ENCODE data around the gene DBP.

- TF ChIP-seq CTCF (conservative IDR thresholded peaks at IDR 0.05; ENCODE audit: low read depth, low read length) (no peak), EZH2 (IDR thresholded peaks at IDR 0.05; ENCODE audit: borderline replicate concordance, low read depth, low read length, poor library complexity, severe bottlenecking) (no peak)
Measured at GRCh38 chr19:48669903-48670668, 32.9 kb upstream of the DBP start.

Data from A673 (cell line).